Dendritic cell treated with granulocyte-macrophage colony-stimulating factor and Interleukin-4, amounts not matched to agents 40 ng/mL and 50 ng/mL, for 4 days (primary cell): ENCODE results near the gene TRIM73.
A peak's percentile ranks its signal among the peaks of the same experiment; 100 is the strongest.
"Not testable (repeated sequence)": the region's sequence is repeated elsewhere in the genome, so short reads cannot be mapped to it uniquely, and the experiment has no call there.

Source experiments
- H3K27ac Mint-ChIP-seq: one replicate; pipeline ENCODE4 v1.8.0; 2022; ENCODE audit warnings: mild to moderate bottlenecking, mixed read lengths
- H3K27me3 Mint-ChIP-seq: one replicate; pipeline ENCODE4 v1.8.0; 2022; ENCODE audit warnings: mild to moderate bottlenecking, mixed read lengths
- H3K36me3 Mint-ChIP-seq: one replicate; pipeline ENCODE4 v1.8.0; 2022; ENCODE audit warnings: low read depth, mixed read lengths
- H3K4me1 Mint-ChIP-seq: one replicate; pipeline ENCODE4 v1.8.0; 2022; ENCODE audit warnings: low read depth, mixed read lengths
- H3K4me3 Mint-ChIP-seq: one replicate; pipeline ENCODE4 v1.8.0; 2022; ENCODE audit warnings: mild to moderate bottlenecking, moderate library complexity, mixed read lengths
- H3K9me3 Mint-ChIP-seq: one replicate; pipeline ENCODE4 v1.8.0; 2022; ENCODE audit warnings: mixed read lengths
- intact Hi-C: fragments of 100-400 bp; cut with micrococcal nuclease; formaldehyde crosslinking; loops from one replicate; pipeline ENCODE4 v1.15.0; 2022

The TRIM73 gene

DNA sequence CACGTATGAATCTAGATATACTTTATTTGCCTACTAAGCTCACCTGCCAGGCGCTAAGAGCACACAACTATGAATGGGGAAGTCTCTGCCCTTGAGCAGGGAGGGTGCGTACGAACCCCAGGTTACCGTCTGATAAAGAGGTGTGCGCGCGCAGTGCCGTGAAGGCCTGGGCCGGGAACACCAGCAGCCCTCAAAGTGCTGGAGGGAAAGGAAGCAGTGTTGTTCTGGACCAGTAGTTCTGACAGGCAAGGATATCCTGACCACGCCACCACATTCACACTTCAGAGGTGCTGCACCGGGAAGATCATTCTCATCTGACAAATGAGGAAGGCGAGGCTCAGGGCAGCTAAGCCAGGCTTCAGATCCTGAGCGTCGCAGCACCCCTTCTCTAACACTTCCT lies 28.1 kb downstream of the TRIM73 start:
- not testable (repeated sequence) for H3K27me3 Mint-ChIP-seq
- H3K4me1 Mint-ChIP-seq: peaks cover 20% of the 10 kb centered on the region

DNA sequence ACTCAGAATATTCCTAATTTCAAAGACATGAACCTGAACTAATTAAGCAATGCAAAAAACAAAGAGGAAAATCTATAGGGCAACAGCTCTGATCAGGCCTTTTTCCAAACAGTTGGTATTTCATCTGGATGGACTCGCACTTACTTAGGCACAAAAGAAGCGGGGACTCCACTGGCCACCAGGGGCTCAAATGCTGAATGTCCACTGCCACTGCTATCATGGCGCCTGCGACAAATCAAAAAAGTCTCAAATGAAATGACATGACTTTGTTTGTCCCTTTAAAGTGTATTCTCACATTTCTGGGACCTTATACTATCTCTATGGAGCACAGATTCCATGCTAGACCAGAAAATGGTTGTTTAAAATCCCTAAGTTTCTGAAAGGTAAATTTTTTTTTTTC lies 43.6 kb downstream of the TRIM73 start:
- intact Hi-C loops, H3K27me3 Mint-ChIP-seq, H3K4me3 Mint-ChIP-seq, H3K4me1 Mint-ChIP-seq, H3K9me3 Mint-ChIP-seq, H3K27ac Mint-ChIP-seq: not testable (repeated sequence)
- peaks cover 72% of the 10 kb centered on the region for H3K36me3 Mint-ChIP-seq

More for the DNA sequence above, 28.1 kb downstream of the TRIM73 start:
- H3K27ac Mint-ChIP-seq, H3K4me3 Mint-ChIP-seq, intact Hi-C loops, H3K9me3 Mint-ChIP-seq: not testable (repeated sequence)
- peaks cover 52% of the 10 kb centered on the region for H3K36me3 Mint-ChIP-seq

GRCh38 chr7:75442101-75442464 lies 46.7 kb downstream of the TRIM73 start:
- H3K27ac Mint-ChIP-seq, H3K4me1 Mint-ChIP-seq, H3K9me3 Mint-ChIP-seq, H3K27me3 Mint-ChIP-seq, intact Hi-C loops: not testable (repeated sequence)
- Mint-ChIP-seq H3K4me3 (peak overlapping the region; percentile 81), H3K36me3 (peaks cover 41% of the 10 kb centered on the region)

DNA sequence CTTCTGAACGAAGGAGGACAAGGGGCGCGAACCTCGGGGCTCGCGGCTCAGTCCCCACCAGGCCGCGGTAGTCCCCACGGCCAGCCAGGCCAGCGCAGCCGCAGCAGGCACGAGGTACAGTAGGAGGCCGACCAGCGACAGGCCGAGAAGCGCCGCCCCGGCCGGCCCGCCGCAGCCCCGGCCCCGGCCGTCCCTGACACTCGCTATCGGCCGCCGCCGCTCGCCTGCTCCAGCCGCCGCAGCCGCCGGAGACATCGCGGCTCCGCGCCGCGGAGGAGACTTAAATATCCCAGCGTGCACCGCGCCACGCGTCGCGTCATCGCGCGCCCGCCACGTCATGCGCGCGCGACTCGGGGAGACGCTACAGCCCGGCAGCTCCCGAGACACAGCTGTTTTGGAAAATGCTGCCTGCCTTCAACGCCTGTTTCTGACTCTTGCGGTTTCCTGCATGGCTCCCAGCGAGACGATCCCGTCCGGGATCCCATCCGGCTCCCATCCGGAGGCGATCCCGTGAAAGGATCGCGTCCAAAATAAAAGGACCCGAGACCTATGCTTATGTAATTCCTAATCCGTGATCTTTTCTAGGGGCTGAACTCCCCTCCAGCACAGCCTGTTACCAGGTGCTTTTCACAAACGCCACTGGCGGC lies 47.2 kb downstream of the TRIM73 start:
- H3K4me1 Mint-ChIP-seq, intact Hi-C loops, H3K9me3 Mint-ChIP-seq, H3K27me3 Mint-ChIP-seq: not testable (repeated sequence)
- Mint-ChIP-seq H3K27ac (peak overlapping the region; percentile 88), H3K4me3 (peak overlapping the region; percentile 86), H3K36me3 (peaks cover 37% of the 10 kb centered on the region)

DNA sequence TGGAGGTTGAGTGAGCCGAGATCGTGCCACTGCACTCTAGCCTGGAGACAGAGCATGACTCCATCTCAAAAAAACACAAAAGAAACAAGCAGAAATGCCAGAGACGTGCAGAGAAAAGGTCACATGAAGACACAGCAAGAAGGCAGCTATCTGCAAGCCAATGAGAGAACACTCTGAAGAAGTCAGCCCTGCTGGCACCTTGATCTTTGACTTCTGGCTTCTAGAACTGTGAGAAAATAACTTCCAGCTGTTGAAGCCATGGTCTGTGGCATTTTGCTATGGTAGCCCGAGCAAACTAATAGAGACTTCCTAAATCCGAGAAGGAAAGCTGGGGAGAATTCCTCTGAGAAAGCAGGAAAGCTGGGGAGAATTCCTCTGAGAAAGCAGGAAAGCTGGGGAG lies 54.5 kb downstream of the TRIM73 start:
- H3K27ac Mint-ChIP-seq, intact Hi-C loops, H3K27me3 Mint-ChIP-seq, H3K4me1 Mint-ChIP-seq, H3K9me3 Mint-ChIP-seq, H3K4me3 Mint-ChIP-seq: not testable (repeated sequence)
- H3K36me3 Mint-ChIP-seq: peaks cover 28% of the 10 kb centered on the region

- H3K9me3 Mint-ChIP-seq, intact Hi-C loops, H3K4me3 Mint-ChIP-seq, H3K4me1 Mint-ChIP-seq, H3K27me3 Mint-ChIP-seq, H3K27ac Mint-ChIP-seq: not testable (repeated sequence)
- H3K36me3 Mint-ChIP-seq: peaks cover 28% of the 10 kb centered on the region
Measured at GRCh38 chr7:75452494-75452955, 57.1 kb downstream of the TRIM73 start.
